A673 (cell line): Measurements from ENCODE around the gene SLC25A13. TPM values are rescaled to one million over a fixed set of nuclear protein-coding genes. Genes with fewer than 3 reads are reported as not detected.

Experiments
- BruUV-seq: library from RNA; stranded (reverse); fragments of 400-500 nt; replicated peaks from 2 replicates; lab custom pipeline; 2021; lab: Mats Ljungman, UMichigan
- CTCF ChIA-PET: fragments of 300-600 bp; sonication (Branson Sonifier 250); formaldehyde crosslinking; loops from one replicate; lab custom pipeline; 2022; ENCODE audit warnings: antibody characterized with exemption; lab: Charles Lee
- POLR2A ChIA-PET: fragments of 300-600 bp; sonication (Branson Sonifier 250); formaldehyde crosslinking; loops from one replicate; lab custom pipeline; 2022; ENCODE audit warnings: antibody characterized with exemption; ENCODE audit not compliant: low non-redundant PET; lab: Charles Lee
- DNase-seq: peaks from one replicate; pipeline ENCODE4 v3.0.0-alpha.2; 2015; ENCODE audit warnings: low spot score
- H3K27ac ChIP-seq: fragments of 200-600 bp; sonication (generic); 2 replicates; pipeline ENCODE4 v1.5.1; 2016; ENCODE audit warnings: mixed run types, low read depth, mild to moderate bottlenecking, mixed read lengths, antibody characterized with exemption, low read length; ENCODE audit not compliant: poor library complexity, severe bottlenecking
- H3K27me3 ChIP-seq: fragments of 200-600 bp; sonication (generic); replicated peaks from 2 replicates; pipeline ENCODE4 v1.6.1; 2017; ENCODE audit warnings: mixed run types, low read depth, mild to moderate bottlenecking, mixed read lengths, antibody characterized with exemption, low read length; ENCODE audit not compliant: insufficient read depth, poor library complexity
- H3K36me3 ChIP-seq: fragments of 200-600 bp; sonication (generic); 2 replicates; pipeline ENCODE4 v1.6.1; 2016; ENCODE audit warnings: mixed run types, mild to moderate bottlenecking, mixed read lengths, antibody characterized with exemption, low read length; ENCODE audit not compliant: insufficient read depth, poor library complexity, severe bottlenecking
- H3K4me1 ChIP-seq: fragments of 200-600 bp; sonication (generic); 2 replicates; pipeline ENCODE4 v1.6.1; 2017; ENCODE audit warnings: mixed run types, mild to moderate bottlenecking, mixed read lengths, antibody characterized with exemption, low read length; ENCODE audit not compliant: insufficient read depth, poor library complexity, severe bottlenecking
- H3K4me3 ChIP-seq: fragments of 200-600 bp; sonication (generic); 2 replicates; pipeline ENCODE4 v1.5.1; 2016; ENCODE audit warnings: low read depth, mixed run types, mild to moderate bottlenecking, mixed read lengths, low read length; ENCODE audit not compliant: poor library complexity, severe bottlenecking
- H3K9me3 ChIP-seq: fragments of 200-600 bp; sonication (generic); 2 replicates; pipeline ENCODE4 v1.6.1; 2016; ENCODE audit warnings: mixed run types, low read depth, mild to moderate bottlenecking, mixed read lengths, antibody characterized with exemption, low read length; ENCODE audit not compliant: poor library complexity, severe bottlenecking
- EZH2 ChIP-seq: fragments of 200-600 bp; sonication (generic); IDR thresholded peaks from 2 replicates; pipeline ENCODE4 v1.6.1; 2017; ENCODE audit warnings: borderline replicate concordance, low read depth, mild to moderate bottlenecking, mixed read lengths, antibody characterized with exemption, low read length; ENCODE audit not compliant: poor library complexity, severe bottlenecking
- intact Hi-C: fragments of 100-400 bp; cut with micrococcal nuclease; formaldehyde crosslinking; loops from one replicate; pipeline ENCODE4 v1.10.0; 2022; ENCODE audit not compliant: unreplicated experiment
- total RNA-seq: library from RNA; stranded (reverse); gene quantifications from 2 replicates; pipeline ENCODE4 v1.2.3, GENCODE V29; 2021
- TF ChIP-seq, protein P1 (sequence below): fragments of 300-800, 200-600 bp; sonication (generic); conservative IDR thresholded peaks from 2 replicates; pipeline ENCODE4 v1.5.1; 2017; ENCODE audit warnings: low read depth, mild to moderate bottlenecking, antibody characterized with exemption, low read length, moderate library complexity, mixed read lengths

The SLC25A13 gene
- total RNA-seq, 1 experiment from 2014 or later = 22.7 TPM

- H3K9me3 ChIP-seq = no peaks in the 10 kb centered on the region
- intact Hi-C loops = no loop called here
- no peaks in the 10 kb centered on the region for H3K4me1 ChIP-seq
- ChIA-PET POLR2A (no interaction called here), CTCF (no interaction called here)
- no TSS peak for BruUV-seq
- no peak overlapping the region for H3K4me3 ChIP-seq
- TF ChIP-seq, protein P1, sequence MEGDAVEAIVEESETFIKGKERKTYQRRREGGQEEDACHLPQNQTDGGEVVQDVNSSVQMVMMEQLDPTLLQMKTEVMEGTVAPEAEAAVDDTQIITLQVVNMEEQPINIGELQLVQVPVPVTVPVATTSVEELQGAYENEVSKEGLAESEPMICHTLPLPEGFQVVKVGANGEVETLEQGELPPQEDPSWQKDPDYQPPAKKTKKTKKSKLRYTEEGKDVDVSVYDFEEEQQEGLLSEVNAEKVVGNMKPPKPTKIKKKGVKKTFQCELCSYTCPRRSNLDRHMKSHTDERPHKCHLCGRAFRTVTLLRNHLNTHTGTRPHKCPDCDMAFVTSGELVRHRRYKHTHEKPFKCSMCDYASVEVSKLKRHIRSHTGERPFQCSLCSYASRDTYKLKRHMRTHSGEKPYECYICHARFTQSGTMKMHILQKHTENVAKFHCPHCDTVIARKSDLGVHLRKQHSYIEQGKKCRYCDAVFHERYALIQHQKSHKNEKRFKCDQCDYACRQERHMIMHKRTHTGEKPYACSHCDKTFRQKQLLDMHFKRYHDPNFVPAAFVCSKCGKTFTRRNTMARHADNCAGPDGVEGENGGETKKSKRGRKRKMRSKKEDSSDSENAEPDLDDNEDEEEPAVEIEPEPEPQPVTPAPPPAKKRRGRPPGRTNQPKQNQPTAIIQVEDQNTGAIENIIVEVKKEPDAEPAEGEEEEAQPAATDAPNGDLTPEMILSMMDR = no peak
- no peak for TF ChIP-seq EZH2
- DNase-seq = no peak
- no peaks in the 10 kb centered on the region for H3K36me3 ChIP-seq
- no peak overlapping the region for H3K27ac ChIP-seq
- no peaks in the 10 kb centered on the region for H3K27me3 ChIP-seq
These were observed 68.5 kb downstream of the SLC25A13 start for GRCh38 chr7:96253441-96253840.

DNA sequence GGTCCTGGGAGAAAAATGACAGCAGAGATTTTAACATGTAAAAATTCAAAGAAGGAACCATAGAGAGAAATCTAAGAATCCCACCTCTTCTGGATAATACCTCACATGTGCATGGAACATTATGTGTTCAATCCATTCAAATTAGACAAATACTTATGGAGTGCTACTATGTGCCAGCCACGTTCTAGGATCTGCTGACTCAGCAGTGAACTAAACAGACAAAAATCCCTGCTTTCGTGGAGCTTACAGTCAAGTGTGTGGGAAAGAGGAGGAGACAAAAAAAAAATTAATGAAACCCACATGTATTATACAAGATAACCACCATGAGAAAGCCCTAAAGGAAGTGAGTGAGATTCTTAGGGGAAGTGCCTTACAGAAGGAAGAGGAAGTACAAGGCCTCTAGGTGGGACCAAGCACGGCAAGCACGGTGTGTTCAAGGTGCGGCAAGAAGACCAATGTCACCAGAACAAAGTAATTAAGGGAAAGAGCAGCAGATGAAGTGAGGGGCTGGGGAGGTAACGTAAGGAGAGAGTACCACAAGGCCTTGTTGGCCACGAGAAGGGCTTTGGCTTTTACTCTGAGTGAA is 71.0 kb downstream of the SLC25A13 start:
- no TSS peak for BruUV-seq
- H3K9me3 ChIP-seq = no peaks in the 10 kb centered on the region
- no peak for DNase-seq
- no peaks in the 10 kb centered on the region for H3K4me1 ChIP-seq
- ChIA-PET CTCF (no interaction called here), POLR2A (no interaction called here)
- TF ChIP-seq, protein P1 = no peak
- TF ChIP-seq EZH2 = no peak
- no peaks in the 10 kb centered on the region for H3K27me3 ChIP-seq
- H3K4me3 ChIP-seq = no peak overlapping the region
- no peaks in the 10 kb centered on the region for H3K36me3 ChIP-seq
- H3K27ac ChIP-seq = no peak overlapping the region
- intact Hi-C loops = no loop called here

DNA sequence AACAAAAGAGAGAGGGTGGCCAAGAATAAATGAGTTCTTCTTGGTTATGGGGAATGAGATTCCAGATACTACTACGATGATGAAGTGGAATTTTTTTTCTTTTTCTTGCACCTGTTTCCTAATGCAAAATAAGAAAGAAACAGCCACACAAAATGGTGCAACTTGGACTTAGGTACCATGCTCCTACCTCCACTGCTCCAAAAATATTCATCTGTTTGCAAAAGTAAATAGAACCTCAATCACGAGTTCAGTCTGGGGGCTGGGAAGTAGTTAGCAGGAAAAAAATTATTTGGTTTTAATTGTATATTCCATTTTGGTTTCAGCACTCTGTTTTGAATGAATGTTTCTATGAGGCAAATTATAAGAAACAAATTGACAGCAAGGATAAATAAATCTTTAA is 73.5 kb downstream of the SLC25A13 start:
- H3K36me3 ChIP-seq = no peaks in the 10 kb centered on the region
- H3K27me3 ChIP-seq = no peaks in the 10 kb centered on the region
- H3K4me1 ChIP-seq = no peaks in the 10 kb centered on the region
- DNase-seq = no peak
- ChIA-PET POLR2A (no interaction called here), CTCF (no interaction called here)
- no TSS peak for BruUV-seq
- H3K4me3 ChIP-seq = no peak overlapping the region
- no peaks in the 10 kb centered on the region for H3K9me3 ChIP-seq
- no peak for TF ChIP-seq EZH2
- TF ChIP-seq, protein P1 = no peak
- no peak overlapping the region for H3K27ac ChIP-seq
- intact Hi-C loops = loop anchor here (2.0 kb wide), 1 partner anchor 44 kb away; no protein-coding TSS in a partner anchor
